ENCODE data around the gene DRD3.

Gene DRD3

GRCh38 chr3:114179575-114179974 lies 723 bp upstream of the DRD3 start:
- no peak for DNase-seq (ENCODE audit: low read depth in 2 of 2)

GRCh38 chr3:114176890-114177289 lies 2.0 kb downstream of the DRD3 start:
- no peak for DNase-seq (ENCODE audit: low read depth in 2 of 2)

- DNase-seq (ENCODE audit: low read depth in 2 of 2): no peak
Observed at GRCh38 chr3:114176487-114176886, 2.4 kb downstream of the DRD3 start.

- DNase-seq (ENCODE audit: low read depth in 2 of 2): no peak
Observed at GRCh38 chr3:114175204-114175987, 3.5 kb downstream of the DRD3 start.

- no peak for DNase-seq (ENCODE audit: low read depth in 2 of 2)
Observed at GRCh38 chr3:114171677-114172076, 7.2 kb downstream of the DRD3 start.

GRCh38 chr3:114168150-114168549 lies 10.7 kb downstream of the DRD3 start:
- DNase-seq (ENCODE audit: low read depth in 2 of 2): no peak

GRCh38 chr3:114157321-114157720 lies 21.5 kb downstream of the DRD3 start:
- DNase-seq (ENCODE audit: low read depth in 2 of 2): no peak

- DNase-seq (ENCODE audit: low read depth in 2 of 2): no peak
Observed at GRCh38 chr3:114155370-114155821, 23.5 kb downstream of the DRD3 start.

- DNase-seq (ENCODE audit: low read depth in 2 of 2): no peak
Observed at GRCh38 chr3:114154321-114154821, 24.5 kb downstream of the DRD3 start.

GRCh38 chr3:114152519-114153151 lies 26.2 kb downstream of the DRD3 start:
- DNase-seq (ENCODE audit: low read depth in 2 of 2): peak; percentile 70 to 80

- no peak for DNase-seq (ENCODE audit: low read depth in 2 of 2)
Observed at GRCh38 chr3:114151091-114151490, 27.8 kb downstream of the DRD3 start.

GRCh38 chr3:114147251-114147650 lies 31.6 kb downstream of the DRD3 start:
- DNase-seq (ENCODE audit: low read depth in 2 of 2): no peak

GRCh38 chr3:114144909-114145688 lies 33.8 kb downstream of the DRD3 start:
- DNase-seq (ENCODE audit: low read depth in 2 of 2): no peak

GRCh38 chr3:114143817-114144216 lies 35.0 kb downstream of the DRD3 start:
- no peak for DNase-seq (ENCODE audit: low read depth in 2 of 2)

GRCh38 chr3:114139836-114140235 lies 39.0 kb downstream of the DRD3 start:
- no peak for DNase-seq (ENCODE audit: low read depth in 2 of 2)

- DNase-seq (ENCODE audit: low read depth in 2 of 2): no peak
Observed at GRCh38 chr3:114133947-114134346, 44.9 kb downstream of the DRD3 start.

- DNase-seq (ENCODE audit: low read depth in 2 of 2): no peak
Observed at GRCh38 chr3:114132500-114132899, 46.4 kb downstream of the DRD3 start.

GRCh38 chr3:114128826-114129225 lies 50.0 kb downstream of the DRD3 start:
- DNase-seq (ENCODE audit: low read depth in 2 of 2): no peak

- no peak for DNase-seq (ENCODE audit: low read depth in 2 of 2)
Observed at GRCh38 chr3:114128231-114128630, 50.6 kb downstream of the DRD3 start.

GRCh38 chr3:114127517-114127916 lies 51.3 kb downstream of the DRD3 start:
- DNase-seq (ENCODE audit: low read depth in 2 of 2): no peak

GRCh38 chr3:114126461-114126860 lies 52.4 kb downstream of the DRD3 start:
- DNase-seq (ENCODE audit: low read depth in 2 of 2): no peak

- no peak for DNase-seq (ENCODE audit: low read depth in 2 of 2)
Observed at GRCh38 chr3:114122027-114122709, 56.7 kb downstream of the DRD3 start.

All from activated CD8-positive, alpha-beta memory T cell treated with anti-CD3 and anti-CD28 coated beads for 4 hours (primary cell).